HL-60 (cell line): ENCODE results near the gene GTPBP4.

Experiments
- DNase-seq, 2 experiments: peaks; one replicate each; pipeline ENCODE4 v3.0.0-alpha.2; 2010 to 2020; ENCODE audit warnings: low read depth in 1 of 2, low spot score in 1 of 2
- H3K27ac ChIP-seq: fragments of 250-450 bp; sonication (Bioruptor Pico); replicated peaks from 2 replicates; pipeline ENCODE4 v1.5.1; 2020; ENCODE audit warnings: mild to moderate bottlenecking, moderate library complexity
- H3K27me3 ChIP-seq: fragments of 250-450 bp; sonication (Bioruptor Pico); 2 replicates; pipeline ENCODE4 v1.5.1; 2021; ENCODE audit warnings: mild to moderate bottlenecking, moderate library complexity; ENCODE audit not compliant: insufficient read depth, poor library complexity, severe bottlenecking
- H3K4me3 ChIP-seq: replicated peaks from 2 replicates; pipeline ENCODE4 v1.5.1; 2011; ENCODE audit warnings: mild to moderate bottlenecking, control low read depth, low read length; ENCODE audit not compliant: insufficient read depth
- CTCF ChIP-seq: IDR thresholded peaks from one replicate; pipeline ENCODE4 v1.5.1; 2011; ENCODE audit warnings: low read length, control low read depth, inconsistent platforms; ENCODE audit not compliant: insufficient read depth
- GABPA ChIP-seq: IDR thresholded peaks from 2 replicates; pipeline ENCODE4 v1.6.1; 2012; ENCODE audit warnings: low read depth
- POLR2AphosphoS5 ChIP-seq: IDR thresholded peaks from 2 replicates; pipeline ENCODE4 v1.6.1; 2012; ENCODE audit warnings: low read depth
- REST ChIP-seq: IDR thresholded peaks from 2 replicates; pipeline ENCODE4 v1.6.1; 2012; ENCODE audit warnings: low read depth; ENCODE audit not compliant: insufficient replicate concordance
- SPI1 ChIP-seq: IDR thresholded peaks from 2 replicates; pipeline ENCODE4 v1.6.1; 2012; ENCODE audit warnings: low read depth, mild to moderate bottlenecking, borderline replicate concordance

Gene GTPBP4

DNA sequence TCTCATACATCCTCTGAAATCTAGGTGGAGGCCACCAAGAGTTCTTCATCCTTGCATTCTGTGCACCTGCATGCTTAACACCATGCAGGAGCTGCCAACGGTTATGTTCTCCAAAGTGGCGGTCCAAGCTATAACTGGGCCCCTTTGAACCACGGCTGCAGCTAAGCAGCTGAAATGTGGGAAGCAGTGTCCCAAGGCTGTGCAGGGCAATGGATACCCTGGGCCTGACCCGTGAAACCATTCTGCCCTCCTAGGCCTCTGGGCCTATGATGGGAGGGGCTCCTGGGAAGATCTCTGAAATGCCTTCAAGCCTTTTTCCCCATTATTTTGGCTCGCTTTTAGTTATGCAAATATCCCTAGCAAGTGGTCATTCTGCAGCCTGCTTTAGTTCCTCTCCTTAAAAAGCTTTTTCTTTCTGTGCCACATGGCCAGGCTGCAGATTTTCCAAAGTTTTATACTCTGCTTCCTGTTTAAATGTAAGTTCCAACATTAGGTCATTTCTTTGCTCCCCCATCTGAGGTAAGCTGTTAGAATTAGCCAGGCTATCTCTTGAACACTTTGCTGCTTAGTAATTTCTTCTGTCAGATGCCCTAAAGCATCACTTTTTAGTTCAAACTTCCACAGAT is 7.7 kb upstream of the GTPBP4 start:
- no peak for DNase-seq
- no peak overlapping the region for H3K4me3 ChIP-seq
- H3K27ac ChIP-seq = no peak overlapping the region
- H3K27me3 ChIP-seq = no peaks in the 10 kb centered on the region
- TF ChIP-seq GABPA (no peak), POLR2AphosphoS5 (no peak), SPI1 (no peak), REST (no peak), CTCF (no peak)

DNA sequence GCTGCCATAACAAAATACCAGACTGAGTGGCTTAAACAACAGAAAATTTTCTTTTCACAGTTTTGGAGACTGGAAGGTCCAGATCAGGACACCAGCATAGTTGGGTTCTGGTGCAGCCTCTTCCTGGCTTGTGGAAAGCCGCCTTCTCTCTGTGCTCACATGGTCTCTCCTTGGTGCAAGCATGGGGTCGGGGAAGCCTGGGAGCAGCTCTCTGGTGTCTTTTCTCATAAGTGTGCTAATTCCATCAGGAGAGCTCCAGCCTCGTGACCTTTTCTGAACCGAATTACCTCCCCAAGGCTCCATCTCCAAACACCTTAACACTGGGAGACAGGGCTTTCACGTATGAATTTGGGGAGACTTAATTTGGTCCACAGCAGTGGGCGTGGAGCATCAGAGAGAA is 4.8 kb upstream of the GTPBP4 start:
- TF ChIP-seq GABPA = no peak
- TF ChIP-seq SPI1 = no peak
- no peak for TF ChIP-seq REST
- H3K4me3 ChIP-seq = no peak overlapping the region
- DNase-seq = no peak
- H3K27ac ChIP-seq = no peak overlapping the region
- no peaks in the 10 kb centered on the region for H3K27me3 ChIP-seq

DNA sequence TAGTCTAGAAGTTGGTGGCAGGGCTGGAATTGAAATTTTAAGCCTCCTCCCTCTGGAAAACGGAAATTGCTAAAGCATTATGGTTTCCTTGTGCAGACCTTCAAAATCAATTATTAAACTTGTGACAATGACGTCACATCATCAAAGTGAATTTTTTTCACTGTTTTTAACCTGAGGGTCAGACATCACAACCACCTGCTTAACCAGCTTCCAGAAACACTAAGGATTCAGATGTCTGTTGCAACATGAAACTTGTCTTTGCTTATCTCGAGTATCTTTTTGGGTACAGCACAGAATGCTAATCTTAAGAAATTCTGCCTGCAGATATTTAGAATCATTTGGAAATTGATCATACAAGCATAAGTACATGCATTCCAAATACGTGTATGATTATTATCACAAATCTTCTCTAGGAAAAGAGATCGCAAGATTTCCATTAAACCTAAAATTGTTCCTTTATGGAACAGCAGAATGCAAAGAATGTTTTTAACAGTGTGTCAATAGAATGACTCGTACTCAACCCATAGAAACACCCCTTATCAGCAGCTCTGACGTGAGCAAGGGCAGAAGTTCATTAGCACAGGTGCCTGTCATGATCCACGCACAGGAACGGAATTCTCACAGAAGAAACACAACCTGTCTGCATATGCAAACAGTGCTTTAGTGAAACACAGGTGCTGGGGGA is 4.1 kb upstream of the GTPBP4 start:
- DNase-seq = no peak
- no peak overlapping the region for H3K27ac ChIP-seq
- no peaks in the 10 kb centered on the region for H3K27me3 ChIP-seq
- TF ChIP-seq CTCF = no peak
- no peak for TF ChIP-seq GABPA
- TF ChIP-seq SPI1 = no peak
- no peak for TF ChIP-seq POLR2AphosphoS5
- TF ChIP-seq REST = no peak
- no peak overlapping the region for H3K4me3 ChIP-seq
